Tibial nerve (tissue), 3 donors: ENCODE results near the gene ZNF91.

Experiments used
- CTCF ChIP-seq, 5 experiments: fragments of 200-600 bp in 3 of 5; fragments of 450-650 bp in 2 of 5; sonication (generic) in 3 of 5; IDR thresholded peaks; one replicate each; pipeline ENCODE4 v1.5.1; 2016 to 2019; ENCODE audit warnings: antibody characterized with exemption in 5 of 5, mild to moderate bottlenecking in 3 of 5, moderate library complexity in 2 of 5
- POLR2A ChIP-seq, 2 donors: fragments of 450-650 bp; IDR thresholded peaks; one replicate each; pipeline ENCODE4 v1.6.1; 2017; ENCODE audit warnings: antibody characterized with exemption in 2 of 2, mild to moderate bottlenecking in 2 of 2, moderate library complexity in 2 of 2

DNA sequence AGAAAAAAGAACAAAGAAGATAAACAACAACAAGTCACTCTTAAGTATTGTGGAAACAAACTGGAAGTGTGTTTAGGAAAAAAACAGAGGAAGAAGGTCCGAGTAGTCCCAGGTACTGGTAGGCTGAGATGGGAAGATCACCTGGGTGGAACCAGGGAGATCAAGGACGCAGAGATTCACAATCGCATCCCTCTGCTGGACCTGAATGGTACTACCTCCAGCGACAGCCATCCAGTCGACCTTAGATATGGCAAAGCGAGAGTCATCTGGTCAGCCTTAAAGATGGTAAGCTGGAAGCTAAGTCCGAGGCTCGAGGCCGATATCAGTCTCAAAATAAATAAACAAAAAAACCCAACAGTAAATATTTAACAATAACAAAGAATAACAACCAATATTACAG, 44.9 kb upstream of the ZNF91 start:
- TF ChIP-seq POLR2A (IDR thresholded peaks at IDR 0.05) (no peak), CTCF (IDR thresholded peaks at IDR 0.05) (no peak)
